Left ventricle myocardium inferior (tissue), 1 donor: ENCODE measurements around the gene NAT16. TPM values are rescaled to one million over a fixed set of nuclear protein-coding genes. Genes with fewer than 3 reads are reported as not detected.
A peak's percentile ranks its signal among the peaks of the same experiment; 100 is the strongest.

Experiments used
- DNase-seq: peaks from one replicate; pipeline ENCODE4 v3.0.0-alpha.2; 2020
- H3K27ac ChIP-seq: fragments of 200-600 bp; replicated peaks from 2 replicates; pipeline ENCODE4 v1.8.0; 2021
- H3K27me3 ChIP-seq: fragments of 200-600 bp; 2 replicates; pipeline ENCODE4 v1.8.0; 2021; ENCODE audit warnings: low read depth
- H3K36me3 ChIP-seq: fragments of 200-600 bp; 2 replicates; pipeline ENCODE4 v1.8.0; 2021
- H3K4me1 ChIP-seq: fragments of 200-600 bp; 2 replicates; pipeline ENCODE4 v1.8.0; 2021
- H3K4me3 ChIP-seq: fragments of 200-600 bp; 2 replicates; pipeline ENCODE4 v1.8.0; 2021; ENCODE audit warnings: mild to moderate bottlenecking, moderate library complexity
- H3K9me3 ChIP-seq: fragments of 200-600 bp; replicated peaks from 2 replicates; pipeline ENCODE4 v1.8.0; 2021
- intact Hi-C: fragments of 100-400 bp; cut with micrococcal nuclease; formaldehyde crosslinking; loops from one replicate; pipeline ENCODE4 v1.11.0; 2022
- total RNA-seq: library from RNA; stranded (reverse); fragmentation: NEBNext Ultra II Directional; extraction: Animal tissue kit (Norgen Biotek cat#: 25700); gene quantifications from one replicate; pipeline ENCODE4 v1.2.1, GENCODE V29; 2021
- TF ChIP-seq, protein P1 (sequence below): fragments of 200-600 bp; IDR thresholded peaks from 2 replicates; pipeline ENCODE4 v1.8.0; 2021; ENCODE audit warnings: antibody characterized with exemption, mild to moderate bottlenecking, borderline replicate concordance
- donor health status: DM: no; HTN: yes; CAD: no; lungs with severe emphysema.

NAT16 gene
- total RNA-seq, 1 donor from 2014 or later, result not detected

DNA sequence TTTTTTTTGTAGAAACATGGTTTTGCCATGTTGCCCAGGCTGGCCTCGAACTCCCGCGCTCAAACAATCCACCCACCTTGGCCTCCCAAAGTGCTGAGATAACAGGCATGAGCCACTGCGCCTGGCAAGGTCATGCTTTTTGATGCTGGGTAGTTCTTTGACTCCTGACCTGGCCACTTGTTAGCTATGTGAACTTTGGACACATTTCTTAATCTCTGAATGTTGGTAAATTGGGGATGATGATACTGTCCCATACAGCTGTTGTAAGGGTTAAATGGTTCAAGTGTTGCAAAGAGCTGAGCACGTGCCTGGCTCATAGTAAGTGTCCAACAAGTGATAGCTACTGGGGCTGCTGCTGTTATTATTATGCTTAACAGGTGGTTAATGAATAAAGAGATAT lies 40.2 kb upstream of the NAT16 start:
- DNase-seq, result no peak
- peaks cover 53% of the 10 kb centered on the region for H3K4me1 ChIP-seq
- H3K36me3 ChIP-seq, result peaks cover 35% of the 10 kb centered on the region
- no peaks in the 10 kb centered on the region for H3K9me3 ChIP-seq
- no peak overlapping the region for H3K4me3 ChIP-seq
- no peaks in the 10 kb centered on the region for H3K27me3 ChIP-seq
- TF ChIP-seq, protein P1, sequence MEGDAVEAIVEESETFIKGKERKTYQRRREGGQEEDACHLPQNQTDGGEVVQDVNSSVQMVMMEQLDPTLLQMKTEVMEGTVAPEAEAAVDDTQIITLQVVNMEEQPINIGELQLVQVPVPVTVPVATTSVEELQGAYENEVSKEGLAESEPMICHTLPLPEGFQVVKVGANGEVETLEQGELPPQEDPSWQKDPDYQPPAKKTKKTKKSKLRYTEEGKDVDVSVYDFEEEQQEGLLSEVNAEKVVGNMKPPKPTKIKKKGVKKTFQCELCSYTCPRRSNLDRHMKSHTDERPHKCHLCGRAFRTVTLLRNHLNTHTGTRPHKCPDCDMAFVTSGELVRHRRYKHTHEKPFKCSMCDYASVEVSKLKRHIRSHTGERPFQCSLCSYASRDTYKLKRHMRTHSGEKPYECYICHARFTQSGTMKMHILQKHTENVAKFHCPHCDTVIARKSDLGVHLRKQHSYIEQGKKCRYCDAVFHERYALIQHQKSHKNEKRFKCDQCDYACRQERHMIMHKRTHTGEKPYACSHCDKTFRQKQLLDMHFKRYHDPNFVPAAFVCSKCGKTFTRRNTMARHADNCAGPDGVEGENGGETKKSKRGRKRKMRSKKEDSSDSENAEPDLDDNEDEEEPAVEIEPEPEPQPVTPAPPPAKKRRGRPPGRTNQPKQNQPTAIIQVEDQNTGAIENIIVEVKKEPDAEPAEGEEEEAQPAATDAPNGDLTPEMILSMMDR, result no peak
- intact Hi-C loops, result no loop called here
- H3K27ac ChIP-seq, result no peak overlapping the region

DNA sequence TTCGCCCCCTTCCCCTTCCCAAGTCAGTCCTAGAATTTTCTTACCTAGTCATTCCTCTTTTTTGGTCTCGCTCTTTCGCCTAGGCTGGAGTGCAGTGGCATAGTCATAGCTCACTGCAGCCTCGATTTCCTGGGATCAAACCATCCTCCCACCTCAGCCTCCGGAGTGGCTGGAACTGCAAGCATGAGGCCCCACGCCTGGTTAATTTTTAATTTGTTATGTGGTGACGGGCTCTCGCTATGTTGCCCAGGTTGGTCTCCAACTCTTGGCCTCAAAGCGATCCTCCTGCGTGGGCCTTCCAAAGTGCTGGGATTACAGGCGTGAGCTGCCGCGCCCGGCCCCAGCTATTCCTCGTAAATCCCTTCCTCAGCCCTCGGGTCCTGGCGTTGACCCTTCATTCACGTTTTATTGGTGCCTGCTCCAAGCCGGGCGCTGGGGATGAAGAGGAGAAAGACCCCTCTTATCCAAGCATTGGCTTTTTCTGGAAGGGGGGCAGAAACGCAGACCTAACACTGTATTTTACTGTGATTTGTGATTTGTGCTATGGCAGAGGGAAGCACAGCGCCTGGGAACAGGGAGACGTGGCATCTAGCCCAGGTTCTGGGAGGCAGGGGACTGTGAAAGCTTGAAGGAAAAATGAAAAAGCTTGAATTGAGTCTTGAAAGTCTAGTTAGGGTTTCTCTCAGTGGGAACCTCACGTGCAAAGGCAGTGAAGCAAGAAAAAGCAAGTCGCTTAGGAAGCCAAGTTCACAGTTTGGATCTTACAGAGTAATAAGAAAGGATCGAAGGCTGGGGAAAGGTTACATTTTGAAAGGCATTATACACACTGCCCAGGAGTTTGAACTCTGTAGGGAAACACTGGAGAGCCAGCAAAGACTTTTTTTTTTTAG lies 38.4 kb upstream of the NAT16 start:
- DNase-seq, result no peak
- peaks cover 34% of the 10 kb centered on the region for H3K36me3 ChIP-seq
- peak overlapping the region; percentile 93 for H3K27ac ChIP-seq
- H3K27me3 ChIP-seq, result no peaks in the 10 kb centered on the region
- peaks cover 60% of the 10 kb centered on the region for H3K4me1 ChIP-seq
- H3K9me3 ChIP-seq, result no peaks in the 10 kb centered on the region
- intact Hi-C loops, result no loop called here
- TF ChIP-seq, protein P1, result no peak
- peak overlapping the region; percentile 81 for H3K4me3 ChIP-seq

DNA sequence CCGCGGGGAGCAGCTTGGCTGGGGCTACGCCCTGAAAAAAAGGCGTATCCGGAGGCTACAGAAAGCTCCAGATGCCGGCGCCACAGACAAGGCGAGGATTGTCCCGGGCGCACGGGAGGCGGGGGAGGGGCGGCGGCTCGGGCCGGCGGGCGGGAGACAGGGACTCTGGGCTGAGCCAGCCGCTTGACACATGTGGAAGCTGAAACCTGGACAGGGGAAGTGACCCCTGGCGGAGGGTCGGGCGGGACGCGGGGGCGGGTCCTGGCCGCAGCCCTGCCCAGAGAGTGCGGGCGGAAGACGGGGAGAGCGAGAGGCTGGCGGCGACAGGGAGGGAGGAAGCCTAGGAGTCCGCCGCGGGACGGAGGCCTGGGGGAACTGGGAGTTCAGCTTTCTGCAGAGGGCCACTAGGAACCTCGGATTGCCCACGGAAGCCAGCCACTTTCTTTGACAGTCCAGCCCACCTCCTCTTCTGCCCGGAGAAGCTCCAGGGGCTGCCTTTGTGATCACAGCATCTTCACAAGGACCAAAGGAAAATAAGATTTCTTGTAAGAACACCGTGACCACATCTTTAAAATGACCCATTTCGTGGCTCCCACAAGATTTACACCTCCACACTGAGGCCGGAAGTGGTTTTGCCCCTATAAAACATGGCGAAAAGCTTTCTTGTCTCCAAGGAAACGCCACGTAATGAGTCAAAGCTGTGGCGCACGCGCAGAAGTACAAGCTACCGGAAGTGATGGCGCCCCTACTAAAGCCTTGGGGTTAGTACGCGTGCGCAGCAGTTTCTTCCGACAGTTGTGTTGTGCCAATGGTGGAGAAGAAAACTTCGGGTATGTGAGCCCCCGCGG lies 37.5 kb upstream of the NAT16 start, which contains the start of the genes PLOD3 and ZNHIT1:
Gene PLOD3, minus strand, starts transcription at position 194 of the 848 bp plus-strand sequence. CDS start 307 bp downstream, outside the sequence.
Gene ZNHIT1, plus strand, starts transcription at position 778 of the 848 bp plus-strand sequence. Its CDS starts 31 bp downstream, at position 809.
- peak; percentile 95 for DNase-seq
- H3K9me3 ChIP-seq, result no peaks in the 10 kb centered on the region
- H3K27ac ChIP-seq, result peak within 1 kb of the TSS; percentile 93
- peaks cover 60% of the 10 kb centered on the region for H3K4me1 ChIP-seq
- H3K27me3 ChIP-seq, result no peaks in the 10 kb centered on the region
- H3K4me3 ChIP-seq, result peak within 1 kb of the TSS; percentile 81
- TF ChIP-seq, protein P1, result peak; percentile 50
- intact Hi-C loops, result no loop called here
- peaks cover 34% of the 10 kb centered on the region for H3K36me3 ChIP-seq

DNA sequence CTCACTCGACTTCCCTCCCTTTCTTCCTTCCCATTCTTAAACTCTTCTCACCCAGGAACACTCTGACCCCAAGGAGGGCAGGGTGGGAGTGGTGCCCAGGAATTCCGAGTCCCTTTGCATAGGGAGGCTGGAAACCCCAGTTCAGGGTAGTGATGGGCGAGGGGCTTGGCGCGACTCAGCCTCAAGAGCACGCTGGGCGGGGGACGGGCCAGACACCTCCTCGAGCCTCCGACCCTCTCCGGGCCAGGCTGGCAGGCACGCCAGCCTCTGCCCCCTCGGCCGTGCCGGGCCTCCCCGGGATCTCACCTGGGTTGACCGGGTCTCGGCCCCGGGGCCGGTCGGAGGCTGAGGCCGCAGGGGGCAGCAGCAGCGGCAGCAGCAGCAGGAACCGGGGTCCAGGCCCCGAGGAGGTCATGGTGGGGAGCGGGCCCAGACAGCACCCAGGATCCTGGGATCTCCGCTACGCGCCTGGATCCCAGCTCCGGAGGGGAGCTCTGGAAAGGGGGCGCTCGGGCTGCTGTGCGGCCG lies 36.8 kb upstream of the NAT16 start:
- Histone ChIP-seq H3K4me1 (peaks cover 60% of the 10 kb centered on the region), H3K36me3 (peaks cover 39% of the 10 kb centered on the region), H3K9me3 (no peaks in the 10 kb centered on the region), H3K27ac (peak overlapping the region; percentile 93), H3K4me3 (peak overlapping the region; percentile 81), H3K27me3 (no peaks in the 10 kb centered on the region)
- intact Hi-C loops, result no loop called here
- TF ChIP-seq, protein P1, result no peak
- no peak for DNase-seq
